WTC11 (cell line): ENCODE measurements around the gene ADCY10. TPM values are rescaled to one million over a fixed set of nuclear protein-coding genes. Genes with fewer than 3 reads are reported as not detected.

Experiments
- ATAC-seq: fragments of 200-7000 bp; cut with Tn5 transposase; 2 replicates; pipeline ENCODE4 v1.10.0; 2021; ENCODE audit warnings: mild to moderate bottlenecking, moderate library complexity
- CTCF ChIA-PET: fragments of 300-600 bp; sonication (Branson Sonifier 250); formaldehyde crosslinking; loops from one replicate; lab custom pipeline; 2021; ENCODE audit warnings: antibody characterized with exemption; lab: Charles Lee
- POLR2A ChIA-PET: fragments of 350-600 bp; sonication (Branson Sonifier 250); formaldehyde crosslinking; loops from one replicate; lab custom pipeline; 2021; ENCODE audit warnings: antibody characterized with exemption; lab: Charles Lee
- DNase-seq: peaks from one replicate; pipeline ENCODE4 v3.0.0; 2021; ENCODE audit warnings: low spot score
- H3K27ac Mint-ChIP-seq: 2 replicates; pipeline ENCODE4 v1.8.0; 2021; ENCODE audit warnings: mixed read lengths
- H3K27me3 Mint-ChIP-seq: 2 replicates; pipeline ENCODE4 v1.8.0; 2021; ENCODE audit warnings: low read depth, mild to moderate bottlenecking, moderate library complexity, mixed read lengths
- H3K36me3 Mint-ChIP-seq: 2 replicates; pipeline ENCODE4 v1.8.0; 2021; ENCODE audit warnings: mixed read lengths
- H3K4me1 Mint-ChIP-seq: 2 replicates; pipeline ENCODE4 v1.8.0; 2022; ENCODE audit warnings: mixed read lengths
- H3K4me3 Mint-ChIP-seq: 2 replicates; pipeline ENCODE4 v1.8.0; 2021; ENCODE audit warnings: mild to moderate bottlenecking, moderate library complexity, mixed read lengths
- H3K9me3 Mint-ChIP-seq: 2 replicates; pipeline ENCODE4 v1.8.0; 2021; ENCODE audit warnings: mixed read lengths
- AR ChIP-seq: fragments of 250-450 bp; sonication (Bioruptor Pico); IDR thresholded peaks from 2 replicates; pipeline ENCODE4 v1.9.0; 2021; ENCODE audit warnings: mild to moderate bottlenecking
- ATF1 ChIP-seq: sonication (generic); formaldehyde crosslinking; IDR thresholded peaks from 2 replicates; pipeline ENCODE4 v1.8.1; 2023; ENCODE audit warnings: mild to moderate bottlenecking, moderate library complexity, missing genetic modification reagents
- ATF6 ChIP-seq: sonication (generic); formaldehyde crosslinking; IDR thresholded peaks from 2 replicates; pipeline ENCODE4 v1.8.1; 2023; ENCODE audit warnings: mild to moderate bottlenecking, missing genetic modification reagents
- CTCF ChIP-seq: fragments of 200-600 bp; IDR thresholded peaks from 2 replicates; pipeline ENCODE4 v1.8.0; 2022; ENCODE audit warnings: antibody characterized with exemption
- E2F4 ChIP-seq: sonication (generic); formaldehyde crosslinking; IDR thresholded peaks from 2 replicates; pipeline ENCODE4 v1.8.1; 2022; ENCODE audit warnings: low read depth, mild to moderate bottlenecking, moderate library complexity, missing genetic modification reagents, borderline replicate concordance
- ESRRA ChIP-seq: sonication (generic); formaldehyde crosslinking; IDR thresholded peaks from 2 replicates; pipeline ENCODE4 v1.8.1; 2022; ENCODE audit warnings: mild to moderate bottlenecking, missing genetic modification reagents, borderline replicate concordance
- ETV6 ChIP-seq: sonication (generic); formaldehyde crosslinking; IDR thresholded peaks from 2 replicates; pipeline ENCODE4 v1.8.1; 2022; ENCODE audit warnings: mild to moderate bottlenecking, missing genetic modification reagents
- FOXJ3 ChIP-seq: sonication (generic); formaldehyde crosslinking; IDR thresholded peaks from 2 replicates; pipeline ENCODE4 v1.9.0; 2021; ENCODE audit warnings: missing genetic modification reagents, mild to moderate bottlenecking, borderline replicate concordance
- FOXK1 ChIP-seq: sonication (generic); formaldehyde crosslinking; IDR thresholded peaks from 2 replicates; pipeline ENCODE4 v1.8.0; 2022; ENCODE audit warnings: mild to moderate bottlenecking, moderate library complexity, missing genetic modification reagents
- FOXP1 ChIP-seq: sonication (generic); formaldehyde crosslinking; IDR thresholded peaks from 2 replicates; pipeline ENCODE4 v1.8.0; 2022; ENCODE audit warnings: missing genetic modification reagents, mild to moderate bottlenecking, moderate library complexity, borderline replicate concordance
- IRF2 ChIP-seq: sonication (generic); formaldehyde crosslinking; IDR thresholded peaks from 2 replicates; pipeline ENCODE4 v1.8.0; 2022; ENCODE audit warnings: low read depth, missing genetic modification reagents, borderline replicate concordance
- JUN ChIP-seq: sonication (generic); formaldehyde crosslinking; IDR thresholded peaks from 2 replicates; pipeline ENCODE4 v1.8.0; 2023; ENCODE audit warnings: mild to moderate bottlenecking, missing genetic modification reagents
- MLX ChIP-seq: sonication (generic); formaldehyde crosslinking; IDR thresholded peaks from 2 replicates; pipeline ENCODE4 v1.8.1; 2023; ENCODE audit warnings: mild to moderate bottlenecking, missing genetic modification reagents, moderate library complexity
- MXD4 ChIP-seq: fragments of 250-450 bp; sonication (Bioruptor Pico); IDR thresholded peaks from 2 replicates; pipeline ENCODE4 v1.8.0; 2021; ENCODE audit warnings: mild to moderate bottlenecking, moderate library complexity, borderline replicate concordance
- NFYB ChIP-seq: sonication (generic); formaldehyde crosslinking; conservative IDR thresholded peaks from 2 replicates; pipeline ENCODE4 v1.8.0; 2022; ENCODE audit warnings: low read depth, missing genetic modification reagents
- PRRX2 ChIP-seq: fragments of 250-450 bp; sonication (Bioruptor Pico); IDR thresholded peaks from 2 replicates; pipeline ENCODE4 v1.8.0; 2021; ENCODE audit warnings: mild to moderate bottlenecking
- SOX15 ChIP-seq: fragments of 250-450 bp; sonication (Bioruptor Pico); IDR thresholded peaks from 2 replicates; pipeline ENCODE4 v1.9.0; 2021; ENCODE audit warnings: mild to moderate bottlenecking
- TCF7 ChIP-seq: sonication (generic); formaldehyde crosslinking; IDR thresholded peaks from 2 replicates; pipeline ENCODE4 v1.8.0; 2022; ENCODE audit warnings: mild to moderate bottlenecking, low read depth, missing genetic modification reagents, moderate library complexity
- ZBTB21 ChIP-seq: sonication (generic); formaldehyde crosslinking; IDR thresholded peaks from 2 replicates; pipeline ENCODE4 v1.8.1; 2023; ENCODE audit warnings: mild to moderate bottlenecking, missing genetic modification reagents, borderline replicate concordance
- ZNF121 ChIP-seq: sonication (generic); formaldehyde crosslinking; IDR thresholded peaks from 2 replicates; pipeline ENCODE4 v1.8.0; 2023; ENCODE audit warnings: missing genetic modification reagents
- ZNF219 ChIP-seq: sonication (generic); formaldehyde crosslinking; IDR thresholded peaks from 2 replicates; pipeline ENCODE4 v1.8.0; 2023; ENCODE audit warnings: missing genetic modification reagents, mild to moderate bottlenecking, borderline replicate concordance
- ZNF263 ChIP-seq: sonication (generic); formaldehyde crosslinking; IDR thresholded peaks from 2 replicates; pipeline ENCODE4 v1.8.1; 2022; ENCODE audit warnings: low read depth, mild to moderate bottlenecking, moderate library complexity, missing genetic modification reagents
- ZNF423 ChIP-seq: fragments of 250-450 bp; sonication (Bioruptor Pico); IDR thresholded peaks from 2 replicates; pipeline ENCODE4 v2.1.2; 2022; ENCODE audit warnings: mild to moderate bottlenecking, moderate library complexity
- total RNA-seq: library from RNA; stranded (reverse); gene quantifications from 3 replicates; pipeline ENCODE4 v1.2.3, GENCODE V29; 2021
- TF ChIP-seq, protein P1 (sequence below): sonication (generic); formaldehyde crosslinking; IDR thresholded peaks from 2 replicates; pipeline ENCODE4 v1.8.0; 2022; ENCODE audit warnings: mild to moderate bottlenecking, missing genetic modification reagents

ADCY10 gene
- total RNA-seq, 1 experiment from 2014 or later = 0.07 TPM

DNA sequence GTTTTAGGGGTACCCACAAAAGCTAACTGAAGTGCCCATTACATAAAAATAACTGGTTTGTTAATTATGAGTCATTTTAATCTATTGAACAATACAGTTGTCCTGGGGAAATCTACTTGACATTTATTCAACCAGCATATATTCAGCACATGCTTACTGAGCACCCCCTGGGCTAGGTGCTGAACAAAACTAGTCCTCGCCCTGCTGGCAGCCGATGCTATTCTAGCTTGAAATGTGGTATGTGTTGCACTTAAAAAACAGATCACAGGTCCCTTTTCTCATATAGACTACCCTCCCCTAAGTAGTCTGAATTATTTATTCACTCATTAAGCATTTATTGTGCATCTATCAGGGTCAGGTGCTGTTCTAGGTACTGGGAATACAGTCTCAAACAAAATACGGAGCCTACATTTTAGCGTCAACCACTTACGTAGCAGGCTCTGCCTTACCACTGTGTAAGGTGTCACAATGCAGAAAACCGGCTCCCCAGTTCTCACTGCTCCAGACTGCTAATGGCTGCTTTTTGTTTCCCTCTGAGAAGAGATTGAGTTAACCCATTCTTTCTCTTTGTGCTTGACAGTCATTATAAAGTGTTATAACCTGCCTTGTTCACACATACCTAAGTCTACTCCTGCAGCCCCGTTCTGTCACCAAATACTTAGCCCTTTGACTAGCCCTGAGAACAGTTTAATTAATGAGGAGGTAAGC, 57.1 kb downstream of the ADCY10 start (continued):
- TF ChIP-seq E2F4 (CRISPR knock-in tag) = no peak
- TF ChIP-seq SOX15 (CRISPR knock-in tag) = no peak
- TF ChIP-seq JUN (CRISPR knock-in tag) = no peak
- no peak for TF ChIP-seq ZNF423 (CRISPR knock-in tag)
- no peak for TF ChIP-seq TCF7 (CRISPR knock-in tag)
- no peak for TF ChIP-seq ATF1
- no peak for TF ChIP-seq ZBTB21 (CRISPR knock-in tag)

- H3K27ac Mint-ChIP-seq = no peak overlapping the region
- no peaks in the 10 kb centered on the region for H3K9me3 Mint-ChIP-seq
- CTCF ChIA-PET = no interaction called here
- no peak overlapping the region for H3K4me3 Mint-ChIP-seq
- H3K27me3 Mint-ChIP-seq = no peaks in the 10 kb centered on the region
- DNase-seq (no peak), ATAC-seq (no peak)
- POLR2A ChIA-PET = no interaction called here
- H3K36me3 Mint-ChIP-seq = no peaks in the 10 kb centered on the region
- H3K4me1 Mint-ChIP-seq = peaks cover 32% of the 10 kb centered on the region
- TF ChIP-seq NFYB (no peak), IRF2 (CRISPR knock-in tag) (no peak), ZNF121 (CRISPR knock-in tag) (no peak), AR (CRISPR knock-in tag) (no peak), ZNF219 (CRISPR knock-in tag) (no peak), JUN (CRISPR knock-in tag) (no peak), ESRRA (no peak), FOXK1 (no peak), ATF6 (CRISPR knock-in tag) (no peak), MLX (CRISPR knock-in tag) (no peak), CTCF (no peak), FOXP1 (CRISPR knock-in tag) (no peak), ETV6 (CRISPR knock-in tag) (no peak), FOXJ3 (CRISPR knock-in tag) (no peak), MXD4 (CRISPR knock-in tag) (no peak), PRRX2 (no peak), ZNF263 (CRISPR knock-in tag) (no peak)
- TF ChIP-seq, protein P1, sequence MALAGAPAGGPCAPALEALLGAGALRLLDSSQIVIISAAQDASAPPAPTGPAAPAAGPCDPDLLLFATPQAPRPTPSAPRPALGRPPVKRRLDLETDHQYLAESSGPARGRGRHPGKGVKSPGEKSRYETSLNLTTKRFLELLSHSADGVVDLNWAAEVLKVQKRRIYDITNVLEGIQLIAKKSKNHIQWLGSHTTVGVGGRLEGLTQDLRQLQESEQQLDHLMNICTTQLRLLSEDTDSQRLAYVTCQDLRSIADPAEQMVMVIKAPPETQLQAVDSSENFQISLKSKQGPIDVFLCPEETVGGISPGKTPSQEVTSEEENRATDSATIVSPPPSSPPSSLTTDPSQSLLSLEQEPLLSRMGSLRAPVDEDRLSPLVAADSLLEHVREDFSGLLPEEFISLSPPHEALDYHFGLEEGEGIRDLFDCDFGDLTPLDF = no peak
Measured at GRCh38 chr1:167854184-167854583, 59.8 kb downstream of the ADCY10 start.
